GM18907 (cell line): Measurements from ENCODE around the gene PKP1.

Source experiments
- ATAC-seq: cut with Tn5 transposase; IDR thresholded peaks from one replicate; pipeline ENCODE4 v1.9.1; 2021; ENCODE audit warnings: mild to moderate bottlenecking, moderate library complexity; ENCODE audit not compliant: unreplicated experiment

Gene PKP1

DNA sequence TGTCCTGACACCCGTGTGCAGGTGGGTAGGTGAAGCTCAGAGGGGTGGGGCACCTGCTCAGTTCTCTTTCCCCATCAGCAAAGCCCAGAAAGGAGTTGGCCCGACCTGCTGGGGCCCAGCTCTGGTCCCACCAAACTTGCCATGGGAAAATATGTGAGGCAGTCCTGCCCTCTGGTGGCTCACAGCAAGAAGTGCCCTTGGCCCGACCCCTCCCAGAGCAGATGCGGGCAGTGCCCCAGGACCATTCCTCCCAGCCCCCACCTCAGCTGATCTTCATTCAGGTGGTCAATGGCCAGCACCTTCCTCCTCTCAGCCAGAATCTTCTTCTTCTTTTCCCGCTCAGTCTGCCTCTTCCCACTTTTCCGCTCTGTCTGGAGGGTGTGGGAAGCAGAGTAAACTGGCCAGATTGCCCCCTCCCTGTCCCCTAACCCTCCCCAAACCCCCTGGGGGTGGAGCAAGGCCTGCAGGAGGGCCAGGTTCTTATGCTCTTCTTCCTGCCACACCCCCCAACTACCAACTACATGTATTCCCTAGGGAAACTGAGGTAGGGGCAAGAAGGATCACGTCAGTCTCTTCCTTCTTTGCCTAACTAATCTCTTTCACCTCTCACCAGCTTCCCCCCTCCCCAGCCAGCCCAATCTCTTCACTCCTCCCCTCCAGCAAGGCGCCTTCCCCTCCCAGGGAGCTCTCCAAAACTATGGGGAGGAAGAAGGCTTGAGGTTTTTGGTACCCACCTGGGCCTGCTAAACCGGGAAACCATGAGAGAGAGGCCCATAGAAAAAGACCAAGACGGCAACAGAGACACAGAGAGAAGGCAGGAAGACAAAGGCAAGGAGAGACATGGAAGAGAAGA, 78.6 kb downstream of the PKP1 start:
- no peak for ATAC-seq

GRCh38 chr1:201362906-201363305, 79.6 kb downstream of the PKP1 start:
- no peak for ATAC-seq

GRCh38 chr1:201363467-201363866, 80.2 kb downstream of the PKP1 start:
- no peak for ATAC-seq

GRCh38 chr1:201364808-201365105, 81.5 kb downstream of the PKP1 start:
- no peak for ATAC-seq

GRCh38 chr1:201365251-201365650, 81.9 kb downstream of the PKP1 start:
- no peak for ATAC-seq

DNA sequence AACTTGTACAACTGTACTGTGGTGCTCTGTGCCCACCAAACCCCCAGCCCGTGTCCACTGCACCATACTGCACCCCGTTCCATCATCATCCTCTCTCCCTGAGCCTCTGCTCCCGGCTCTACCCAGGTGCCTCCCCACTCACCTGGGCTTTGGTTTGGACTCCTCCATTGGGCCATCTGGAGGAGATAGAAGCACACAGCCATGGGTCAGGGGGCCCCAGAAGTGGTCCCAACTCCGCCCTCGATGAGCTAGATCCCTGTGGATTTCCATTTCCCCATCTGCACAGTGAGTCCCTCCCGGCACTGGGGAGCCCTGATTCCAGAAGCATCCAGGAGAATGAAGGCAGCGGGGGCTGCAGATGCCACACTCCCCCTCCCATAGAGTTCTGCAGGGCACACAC, 83.4 kb downstream of the PKP1 start:
- no peak for ATAC-seq

DNA sequence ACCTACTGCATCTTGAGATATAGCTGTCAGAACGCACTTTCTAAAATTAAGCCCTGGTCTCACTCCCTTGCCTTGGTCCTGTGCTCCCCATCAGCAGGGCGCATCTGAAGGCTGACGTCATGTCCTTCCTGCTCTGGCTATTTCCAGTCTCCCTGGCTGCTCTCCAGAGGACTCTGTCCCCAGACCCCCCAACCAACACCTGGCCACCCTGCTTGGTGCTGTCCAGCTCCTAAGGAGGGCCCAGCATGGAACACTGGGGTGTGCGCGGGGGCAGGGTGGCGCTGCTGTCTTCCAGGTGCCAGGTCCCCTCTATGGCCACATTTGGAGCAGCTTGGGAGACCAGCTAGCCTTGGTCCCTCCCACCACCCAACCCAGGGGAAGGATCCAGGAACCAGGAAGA, 85.9 kb downstream of the PKP1 start:
- no peak for ATAC-seq

- ATAC-seq, result no peak
These were observed 87.2 kb downstream of the PKP1 start for GRCh38 chr1:201370500-201370899.

DNA sequence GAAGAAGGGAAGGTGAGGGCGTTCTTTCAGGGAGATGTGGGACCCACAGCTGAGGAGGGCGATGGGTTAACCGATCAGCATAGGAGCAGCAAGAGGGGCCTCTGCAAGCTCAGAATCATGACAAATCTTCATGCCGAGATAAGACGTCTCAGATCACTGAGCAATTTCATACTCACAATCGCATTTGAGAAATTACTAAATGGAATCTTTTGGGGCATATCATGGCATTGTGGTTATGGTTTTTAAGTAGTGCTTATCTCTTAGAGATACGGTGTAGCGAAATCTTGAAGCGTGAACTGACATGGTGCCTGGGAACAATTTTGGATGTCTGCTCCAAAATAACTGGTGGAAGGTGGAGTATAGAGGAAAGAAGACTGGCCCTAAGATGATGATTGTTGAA, 88.0 kb downstream of the PKP1 start:
- no peak for ATAC-seq

DNA sequence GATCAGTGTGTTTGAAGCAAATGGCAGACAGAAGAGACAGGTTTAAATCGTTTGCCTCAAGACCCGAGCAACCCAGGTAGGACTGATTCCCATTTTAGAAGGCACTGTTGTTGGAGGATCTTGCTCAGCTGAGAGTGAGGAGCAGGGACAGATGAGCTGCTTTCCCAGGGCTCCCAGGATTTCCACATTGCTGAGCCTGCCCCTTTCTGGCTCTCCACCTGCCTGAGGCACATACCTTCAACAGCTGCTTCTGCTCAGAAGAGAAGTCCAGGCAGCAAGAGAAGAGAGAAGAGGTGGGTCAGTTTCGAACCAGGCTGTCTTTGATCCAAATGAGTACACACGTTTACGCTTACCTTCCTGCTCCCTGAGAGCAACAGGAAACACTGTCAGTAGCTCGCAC, 88.5 kb downstream of the PKP1 start:
- no peak for ATAC-seq

- no peak for ATAC-seq
These were observed 91.1 kb downstream of the PKP1 start for GRCh38 chr1:201374364-201374763.

- ATAC-seq, result no peak
These were observed 91.9 kb downstream of the PKP1 start for GRCh38 chr1:201375169-201375568.

DNA sequence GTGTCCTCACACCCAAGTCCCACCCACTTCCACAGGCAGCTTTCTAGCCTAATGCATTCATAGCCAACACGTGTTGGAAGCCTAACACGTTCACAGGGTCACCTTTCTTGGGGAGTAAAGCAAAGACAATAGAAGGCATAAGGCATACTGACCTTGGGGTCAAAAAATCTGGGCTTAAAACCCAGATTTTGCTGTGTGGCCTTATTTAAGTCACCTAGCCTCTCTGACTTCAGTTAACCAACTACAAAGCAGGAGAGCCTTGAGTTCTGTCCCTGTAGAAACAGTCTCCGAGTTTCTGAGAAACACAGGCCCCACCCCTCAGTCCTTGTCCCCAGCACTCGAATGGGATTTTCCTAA, 92.8 kb downstream of the PKP1 start:
- no peak for ATAC-seq

DNA sequence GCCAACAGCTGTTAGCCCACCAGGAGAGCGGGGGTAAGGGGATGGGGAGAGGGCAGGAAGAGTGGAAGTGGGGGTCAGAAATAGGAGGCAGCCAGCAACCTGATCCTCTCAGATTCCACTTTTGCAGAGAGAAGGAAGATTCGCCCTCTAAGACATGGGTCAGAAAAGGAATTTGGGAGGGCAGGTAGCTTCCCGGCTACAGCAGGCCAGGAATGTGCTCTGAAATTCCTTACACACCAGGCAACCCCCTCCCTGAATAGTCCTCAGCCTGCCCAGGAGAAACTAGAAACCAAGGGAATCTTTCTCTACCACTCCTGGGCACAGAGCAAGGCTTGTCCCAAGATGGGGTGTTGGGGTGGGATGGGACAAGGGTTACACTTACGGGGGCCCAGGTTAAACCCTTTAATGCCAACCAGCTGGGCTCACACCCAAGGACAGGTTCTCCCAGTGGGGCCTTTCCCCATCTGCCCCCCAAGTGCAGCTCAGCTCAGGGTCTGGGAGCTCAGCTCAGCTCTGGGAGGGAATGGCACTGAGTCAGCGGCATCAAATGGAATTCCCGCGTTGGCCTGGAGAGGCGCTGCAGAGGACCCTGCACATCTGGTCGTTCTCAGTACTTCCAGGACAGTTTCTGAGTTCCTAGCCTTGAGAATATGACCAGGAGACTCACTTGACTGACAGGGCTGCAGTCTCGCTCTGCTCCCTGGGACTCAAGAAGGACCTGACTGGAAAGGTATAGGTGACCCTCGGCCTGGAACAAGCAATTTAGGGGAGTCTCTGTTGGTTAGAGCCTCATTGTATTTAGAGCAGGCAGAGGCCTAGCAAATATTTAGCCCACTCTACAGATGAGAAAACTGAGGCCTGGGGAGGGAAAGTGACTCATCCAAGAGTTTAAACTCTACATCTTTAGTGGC, 93.4 kb downstream of the PKP1 start:
- no peak for ATAC-seq

DNA sequence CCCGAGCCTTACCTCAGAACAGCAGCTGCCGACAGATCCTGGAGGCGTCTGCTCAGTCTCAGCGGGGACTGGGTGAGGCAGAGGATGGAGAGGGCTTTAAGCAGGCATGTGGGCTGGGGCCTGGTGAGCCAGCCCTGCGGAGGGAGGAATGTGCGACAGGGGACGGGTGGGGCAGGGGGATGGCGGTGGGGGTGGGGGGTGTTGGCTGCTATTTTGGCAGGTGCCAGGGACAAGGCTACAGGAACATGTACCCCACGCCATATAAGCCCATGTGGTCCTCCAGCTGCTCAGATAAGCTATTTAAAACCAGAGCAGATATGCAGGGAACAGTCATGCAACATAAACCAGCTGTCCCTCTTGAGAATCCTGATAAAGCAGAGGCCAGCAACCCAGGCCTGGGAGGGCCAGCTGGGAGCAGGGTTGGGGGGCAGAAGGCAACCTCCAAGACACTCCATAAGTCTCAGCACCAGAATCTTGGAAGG, 94.3 kb downstream of the PKP1 start, which contains the start of gene TNNT2:
TNNT2 (minus strand) TSS at position 70 of the 482 bp plus-strand sequence. CDS start 4,426 bp downstream, outside the sequence.
- ATAC-seq, result no peak

GRCh38 chr1:201378804-201379203, 95.5 kb downstream of the PKP1 start:
- ATAC-seq, result no peak

GRCh38 chr1:201379733-201380242, 96.5 kb downstream of the PKP1 start:
- ATAC-seq, result no peak

DNA sequence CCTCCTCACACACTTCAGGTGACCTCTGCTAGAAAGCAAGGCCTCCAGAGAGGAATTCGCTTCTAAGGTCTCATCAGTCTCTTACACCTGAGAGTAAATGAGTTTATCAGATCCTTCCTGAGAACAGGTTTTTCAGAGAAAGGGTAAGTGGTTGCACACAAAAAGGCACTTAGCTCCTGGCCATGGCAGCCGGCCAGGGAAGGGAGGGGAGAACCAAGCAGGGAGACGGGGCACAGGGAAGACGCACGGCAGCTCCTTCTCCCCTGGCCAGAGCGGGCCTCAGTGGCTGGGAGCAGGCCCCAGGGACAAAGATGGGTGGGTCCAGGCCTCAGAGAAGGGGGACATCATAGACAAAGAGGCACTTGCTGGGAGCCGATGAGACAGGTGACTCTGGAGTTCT, 97.8 kb downstream of the PKP1 start:
- ATAC-seq, result no peak
